Subcutaneous adipose tissue (tissue), 4 donors: ENCODE results near the gene CIDEC. TPM values are rescaled to one million over a fixed set of nuclear protein-coding genes. Genes with fewer than 3 reads are reported as not detected.

ENCODE experiments used
- small RNA-seq: library from RNA; depleted of rRNA; stranded (forward); fragments of <200 nt; gene quantifications from one replicate; pipeline ENCODE3, GENCODE V24; 2016
- total RNA-seq, 4 donors: library from RNA; depleted of rRNA; stranded (reverse); fragments of >200 nt; gene quantifications; one replicate each; pipeline ENCODE4 v1.1.0, GENCODE V29; 2016
- TF ChIP-seq, protein P1 (sequence below): fragments of 450-650 bp; IDR thresholded peaks from one replicate; pipeline ENCODE4 v1.5.1; 2016; ENCODE audit warnings: low read depth, mild to moderate bottlenecking, control low read depth, antibody characterized with exemption, moderate library complexity

CIDEC gene
- total RNA-seq, 4 donors from 2014 or later = 684 to 1,626 (median 1,205) TPM

DNA sequence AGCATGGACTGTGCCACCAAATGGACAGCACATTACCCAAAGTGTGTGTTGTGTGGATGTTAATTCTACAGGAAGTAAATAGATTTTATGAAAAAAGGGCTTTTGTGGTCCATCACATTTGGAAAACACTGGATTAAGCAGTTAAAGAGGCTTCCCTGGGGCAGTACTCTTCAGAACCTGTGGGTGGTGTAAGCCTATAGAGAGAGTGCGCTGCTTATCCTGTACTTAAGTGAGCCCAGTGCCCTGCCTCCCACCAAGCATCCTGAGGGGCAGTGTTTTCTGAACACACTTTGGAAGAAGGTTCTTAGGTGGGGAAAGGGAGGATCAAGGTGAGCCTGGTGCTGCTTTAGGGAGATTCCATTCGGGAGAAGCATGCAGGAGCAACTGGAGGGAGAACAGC, 59.1 kb downstream of the CIDEC start:
- TF ChIP-seq, protein P1, sequence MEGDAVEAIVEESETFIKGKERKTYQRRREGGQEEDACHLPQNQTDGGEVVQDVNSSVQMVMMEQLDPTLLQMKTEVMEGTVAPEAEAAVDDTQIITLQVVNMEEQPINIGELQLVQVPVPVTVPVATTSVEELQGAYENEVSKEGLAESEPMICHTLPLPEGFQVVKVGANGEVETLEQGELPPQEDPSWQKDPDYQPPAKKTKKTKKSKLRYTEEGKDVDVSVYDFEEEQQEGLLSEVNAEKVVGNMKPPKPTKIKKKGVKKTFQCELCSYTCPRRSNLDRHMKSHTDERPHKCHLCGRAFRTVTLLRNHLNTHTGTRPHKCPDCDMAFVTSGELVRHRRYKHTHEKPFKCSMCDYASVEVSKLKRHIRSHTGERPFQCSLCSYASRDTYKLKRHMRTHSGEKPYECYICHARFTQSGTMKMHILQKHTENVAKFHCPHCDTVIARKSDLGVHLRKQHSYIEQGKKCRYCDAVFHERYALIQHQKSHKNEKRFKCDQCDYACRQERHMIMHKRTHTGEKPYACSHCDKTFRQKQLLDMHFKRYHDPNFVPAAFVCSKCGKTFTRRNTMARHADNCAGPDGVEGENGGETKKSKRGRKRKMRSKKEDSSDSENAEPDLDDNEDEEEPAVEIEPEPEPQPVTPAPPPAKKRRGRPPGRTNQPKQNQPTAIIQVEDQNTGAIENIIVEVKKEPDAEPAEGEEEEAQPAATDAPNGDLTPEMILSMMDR = no peak

DNA sequence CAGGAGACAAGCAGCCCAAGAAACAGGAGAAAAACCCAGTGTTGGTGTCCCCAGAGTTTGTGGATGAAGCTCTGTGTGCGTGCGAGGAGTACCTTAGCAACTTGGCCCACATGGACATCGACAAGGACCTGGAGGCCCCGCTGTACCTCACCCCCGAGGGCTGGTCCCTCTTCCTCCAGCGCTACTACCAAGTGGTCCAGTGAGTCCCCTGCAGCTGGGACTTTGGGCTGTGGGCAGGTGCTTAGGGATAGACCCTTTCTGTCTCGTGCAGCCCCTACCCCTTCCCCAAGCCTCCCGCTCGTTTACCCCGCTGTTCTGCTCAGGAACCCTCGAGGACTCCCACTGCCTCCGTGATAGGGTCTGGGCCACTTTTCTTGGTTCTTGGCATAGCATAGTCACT, 59.5 kb downstream of the CIDEC start:
- TF ChIP-seq, protein P1 = no peak

DNA sequence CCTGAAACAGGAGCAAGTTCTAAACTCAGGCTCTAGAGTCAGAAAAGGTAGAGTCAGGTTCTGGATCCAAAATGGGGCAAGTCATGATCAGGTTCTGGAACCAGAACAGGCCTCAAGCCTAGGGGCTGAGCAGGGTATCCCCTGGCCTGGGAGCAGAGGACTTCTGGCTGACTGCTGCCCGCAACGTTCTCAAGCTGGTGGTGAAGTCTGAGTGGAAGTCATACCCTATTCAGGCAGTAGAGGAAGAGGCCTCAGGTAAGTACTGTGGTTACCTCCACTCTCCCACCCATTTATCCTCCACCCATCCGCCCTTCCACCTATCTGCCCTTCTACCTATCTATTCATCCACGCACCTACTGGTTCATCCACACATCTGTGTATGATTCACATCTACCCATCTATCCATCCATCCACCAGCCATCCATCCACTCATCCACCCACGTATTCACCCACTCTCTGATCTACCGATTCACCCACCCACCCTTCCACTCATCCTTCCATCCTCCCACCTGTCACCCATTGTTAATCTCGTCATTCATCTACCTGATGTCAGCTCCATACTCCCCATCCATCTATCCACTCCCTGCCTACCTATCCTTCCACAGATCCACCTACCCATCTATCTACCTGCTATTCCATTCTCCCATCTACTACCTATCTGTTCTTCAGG, 61.3 kb downstream of the CIDEC start:
- TF ChIP-seq, protein P1 = no peak

DNA sequence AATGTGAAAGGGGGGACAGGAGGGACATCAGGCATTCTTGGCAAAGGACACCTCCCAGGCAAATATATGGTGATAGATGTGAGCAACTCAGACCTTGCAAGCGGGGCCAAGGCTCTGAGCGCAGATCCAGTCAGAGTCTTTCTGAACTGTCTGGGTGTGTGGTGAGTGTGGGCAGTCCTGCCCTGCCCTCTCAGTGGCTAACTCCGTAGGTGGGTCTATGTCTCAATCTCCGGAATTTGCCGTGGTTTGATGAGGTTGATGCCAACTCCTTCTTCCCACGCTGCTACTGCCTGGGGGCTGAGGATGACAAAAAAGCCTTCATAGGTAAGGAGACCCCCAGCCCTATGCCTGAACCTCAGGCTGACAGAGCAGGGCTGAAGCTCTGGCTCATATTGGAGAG, 62.6 kb downstream of the CIDEC start:
- TF ChIP-seq, protein P1 = no peak

Small RNA genes within 50 kb of the gene (small RNA-seq; reads per million reads assigned to genes)
- gene RNU6-882P = not detected

Other genes with a start within 250 kb of the CIDEC start
- gene MTMR14, start 230.7 kb downstream of the CIDEC start, total RNA-seq = 10 to 100 TPM; 28.0 to 46.6 (median 39.4) TPM
- 1 to 10 TPM in 1 of 4 donors, not detected in 3; 2.0 TPM for gene CPNE9, start 176.4 kb downstream of the CIDEC start, total RNA-seq
- 10 to 100 TPM; 11.3 to 18.8 (median 14.5) TPM for gene BRPF1, start 148.5 kb downstream of the CIDEC start, total RNA-seq
- 10 to 100 TPM; 16.0 to 23.0 (median 19.3) TPM for gene OGG1, start 130.3 kb downstream of the CIDEC start, total RNA-seq
- gene CAMK1, start 110.3 kb downstream of the CIDEC start, total RNA-seq = 100 to 1,000 TPM in 1 of 4 donors, 10 to 100 TPM in 3; 57.0 to 122 (median 66.6) TPM
- 10 to 100 TPM; 32.1 to 69.6 (median 58.9) TPM for gene TADA3, start 87.8 kb downstream of the CIDEC start, total RNA-seq
- gene ARPC4, start 87.2 kb downstream of the CIDEC start, total RNA-seq = 100 to 1,000 TPM in 3 of 4 donors, 10 to 100 TPM in 1; 85.4 to 174 (median 158) TPM
- 100 to 1,000 TPM in 1 of 4 donors, 10 to 100 TPM in 3; 36.5 to 125 (median 70.0) TPM for gene TTLL3, start 70.0 kb downstream of the CIDEC start, total RNA-seq
- gene RPUSD3, start 36.2 kb downstream of the CIDEC start, total RNA-seq = 10 to 100 TPM; 28.9 to 40.1 (median 33.8) TPM
- 10 to 100 TPM; 53.7 to 83.8 (median 60.2) TPM for gene JAGN1, start 10.4 kb upstream of the CIDEC start, total RNA-seq
- 10 to 100 TPM in 3 of 4 donors, 1 to 10 TPM in 1; 5.9 to 27.9 (median 14.2) TPM for gene IL17RE, start 22.6 kb upstream of the CIDEC start, total RNA-seq
- 10 to 100 TPM; 26.3 to 99.3 (median 82.1) TPM for gene IL17RC, start 36.8 kb upstream of the CIDEC start, total RNA-seq
- 10 to 100 TPM; 30.2 to 45.6 (median 35.5) TPM for gene CRELD1, start 53.6 kb upstream of the CIDEC start, total RNA-seq
- gene PRRT3, start 72.2 kb upstream of the CIDEC start, total RNA-seq = 1 to 10 TPM in 2 of 4 donors, under 1 TPM in 2; 0.82 to 2.4 (median 1.0) TPM
- 100 to 1,000 TPM in 1 of 4 donors, 10 to 100 TPM in 3; 71.6 to 103 (median 90.8) TPM for gene EMC3, start 106.6 kb upstream of the CIDEC start, total RNA-seq
- 10 to 100 TPM in 2 of 4 donors, 1 to 10 TPM in 2; 1.5 to 12.2 (median 7.2) TPM for gene FANCD2, start 146.2 kb upstream of the CIDEC start, total RNA-seq
- gene FANCD2OS, start 228.0 kb upstream of the CIDEC start, total RNA-seq = not detected
- 100 to 1,000 TPM in 3 of 4 donors, 10 to 100 TPM in 1; 79.3 to 163 (median 119) TPM for gene BRK1, start 235.4 kb upstream of the CIDEC start, total RNA-seq